MCF 10A (cell line): ENCODE data around the gene OR51D1. TPM values are rescaled to one million over a fixed set of nuclear protein-coding genes. Genes with fewer than 3 reads are reported as not detected.

ENCODE experiments used
- total RNA-seq: library from RNA; stranded (reverse); gene quantifications from 2 replicates; pipeline ENCODE4 v1.2.3, GENCODE V29; 2022

Gene OR51D1
- total RNA-seq, 1 experiment from 2014 or later: not detected

Other genes with a start within 250 kb of the OR51D1 start
- 6.4 and 11.8 TPM in 2 replicates for gene TRIM21, start 243.8 kb upstream of the OR51D1 start, total RNA-seq
- gene OR52K2, start 188.2 kb upstream of the OR51D1 start, total RNA-seq: not detected in 2 replicates
- gene OR52K1, start 154.8 kb upstream of the OR51D1 start, total RNA-seq: not detected in 2 replicates
- not detected in 2 replicates for gene OR52M1, start 92.3 kb upstream of the OR51D1 start, total RNA-seq
- not detected in 2 replicates for gene OR52I2, start 55.7 kb upstream of the OR51D1 start, total RNA-seq
- not detected in 2 replicates for gene OR52I1, start 43.4 kb upstream of the OR51D1 start, total RNA-seq
- gene TRIM68, start 29.2 kb upstream of the OR51D1 start, total RNA-seq: 7.9 and 9.0 TPM in 2 replicates
- not detected in 2 replicates for gene OR51E1, start 6.5 kb downstream of the OR51D1 start, total RNA-seq
- not detected in 2 replicates for gene OR51E2, start 60.4 kb downstream of the OR51D1 start, total RNA-seq
- gene MMP26, start 67.3 kb downstream of the OR51D1 start, total RNA-seq: not detected in 2 replicates
- gene OR51F1, start 132.5 kb downstream of the OR51D1 start, total RNA-seq: not detected in 2 replicates
- gene OR52R1, start 166.9 kb downstream of the OR51D1 start, total RNA-seq: not detected in 2 replicates
- gene OR51F2, start 183.8 kb downstream of the OR51D1 start, total RNA-seq: not detected in 2 replicates
- gene OR51S1, start 211.7 kb downstream of the OR51D1 start, total RNA-seq: not detected in 2 replicates
- gene OR51T1, start 244.4 kb downstream of the OR51D1 start, total RNA-seq: not detected in 2 replicates